Smooth muscle cell (in vitro differentiated cells): ENCODE data around the gene EXOC2. TPM values are rescaled to one million over a fixed set of nuclear protein-coding genes. Genes with fewer than 3 reads are reported as not detected.

Experiments
- DNase-seq: peaks from one replicate; lab custom pipeline; 2025; ENCODE audit not compliant: unreplicated experiment; lab: John Stamatoyannopoulos, UW
- H2AFZ ChIP-seq: fragments of 200-600 bp; sonication (generic); 2 replicates; pipeline ENCODE4 v1.6.0; 2016; ENCODE audit warnings: antibody characterized with exemption, low read depth, mild to moderate bottlenecking
- H3F3A ChIP-seq: fragments of 200-600 bp; sonication (generic); 2 replicates; pipeline ENCODE4 v1.6.0; 2017; ENCODE audit warnings: antibody characterized with exemption, low read depth
- H3K27ac ChIP-seq: fragments of 200-600 bp; sonication (generic); 2 replicates; pipeline ENCODE4 v1.5.1; 2016; ENCODE audit warnings: low read depth, mild to moderate bottlenecking
- H3K27me3 ChIP-seq: fragments of 200-600 bp; sonication (generic); 2 replicates; pipeline ENCODE4 v1.6.1; 2016; ENCODE audit warnings: low read depth, mild to moderate bottlenecking
- H3K36me3 ChIP-seq: fragments of 200-600 bp; sonication (generic); 2 replicates; pipeline ENCODE4 v1.5.1; 2016; ENCODE audit warnings: low read depth
- H3K4me1 ChIP-seq: fragments of 200-600 bp; sonication (generic); 2 replicates; pipeline ENCODE4 v1.5.1; 2016; ENCODE audit warnings: low read depth
- H3K4me2 ChIP-seq: fragments of 200-600 bp; sonication (generic); 2 replicates; pipeline ENCODE4 v1.6.0; 2016; ENCODE audit warnings: mild to moderate bottlenecking
- H3K4me3 ChIP-seq: fragments of 200-600 bp; sonication (generic); 2 replicates; pipeline ENCODE4 v1.5.1; 2016; ENCODE audit warnings: mild to moderate bottlenecking
- H3K79me2 ChIP-seq: fragments of 200-600 bp; sonication (generic); 2 replicates; pipeline ENCODE4 v1.6.0; 2016; ENCODE audit warnings: low read depth, mild to moderate bottlenecking
- H3K9ac ChIP-seq: fragments of 200-600 bp; sonication (generic); 2 replicates; pipeline ENCODE4 v1.6.0; 2016; ENCODE audit warnings: low read depth
- H3K9me3 ChIP-seq: fragments of 200-600 bp; sonication (generic); replicated peaks from 2 replicates; pipeline ENCODE4 v1.5.1; 2016; ENCODE audit warnings: low read depth
- H4K20me1 ChIP-seq: fragments of 200-600 bp; sonication (generic); 2 replicates; pipeline ENCODE4 v1.6.0; 2016; ENCODE audit warnings: low read depth
- CTCF ChIP-seq: fragments of 200-600 bp; sonication (generic); IDR thresholded peaks from 2 replicates; pipeline ENCODE4 v1.5.1; 2017; ENCODE audit warnings: borderline replicate concordance, mild to moderate bottlenecking, antibody characterized with exemption; ENCODE audit not compliant: insufficient read depth, poor library complexity, severe bottlenecking
- WGBS: methylation state at CpG from one replicate; pipeline ENCODE4 v1.1.7; 2016; ENCODE audit warnings: low lambda C conversion rate; 5-methylcytosine and 5-hydroxymethylcytosine counted together
- polyA plus RNA-seq: library from polyadenylated mRNA; unstranded; fragments of >200 nt; fragmentation: Nextera tagmentation; extraction: Ambion mirVana; gene quantifications from 2 replicates; pipeline ENCODE4 v1.2.1, GENCODE V29; 2016
- total RNA-seq: library from RNA; depleted of rRNA; stranded (reverse); fragments of >200 nt; gene quantifications from 2 replicates; pipeline ENCODE4 v1.2.3, GENCODE V29; 2014

Gene EXOC2
- total and polyA plus RNA-seq, 2 experiments from 2014 or later, result 21.9 to 33.9 TPM

DNA sequence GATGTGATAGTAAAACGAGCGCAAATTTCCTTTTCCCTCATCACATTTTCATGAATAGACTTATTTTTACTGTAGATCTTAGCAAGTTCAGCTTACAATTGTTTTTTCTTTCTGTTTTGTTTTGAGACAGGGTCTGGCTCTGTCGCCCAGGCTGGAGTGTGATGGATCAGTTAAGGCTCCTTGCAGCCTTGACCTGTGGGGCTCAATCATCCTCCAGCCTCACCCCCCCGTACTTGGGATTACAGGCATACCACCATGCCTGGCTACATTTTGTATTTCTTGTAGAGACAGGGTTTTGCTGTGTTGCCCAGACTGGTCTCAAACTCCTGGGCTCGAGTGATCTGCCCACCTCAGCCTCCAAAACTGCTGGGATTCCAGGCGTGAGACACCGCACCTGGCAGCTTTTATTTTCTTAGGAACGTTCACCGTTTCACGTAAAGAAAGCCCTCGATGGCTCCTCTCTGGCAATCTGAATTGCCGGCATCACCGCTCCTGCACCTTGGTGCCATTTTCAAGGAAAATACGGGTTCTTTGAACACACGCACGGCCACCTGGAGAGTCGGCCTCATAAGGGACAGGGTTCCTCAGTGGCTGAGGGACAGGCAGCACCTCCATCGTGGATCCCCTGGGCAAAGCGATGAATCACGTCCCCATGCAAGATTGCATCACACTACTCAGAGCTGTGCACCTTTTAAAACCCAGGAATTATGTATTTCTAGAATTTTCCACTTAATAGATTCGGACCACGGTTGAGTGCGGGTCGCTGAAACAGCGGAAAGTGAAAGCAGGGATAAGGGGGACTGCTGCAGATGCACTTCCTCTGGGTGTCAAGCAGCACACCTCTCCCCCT lies 222.7 kb downstream of the EXOC2 start:
- Histone ChIP-seq H4K20me1 (no peaks in the 10 kb centered on the region), H2AFZ (no peak overlapping the region), H3K9me3 (no peaks in the 10 kb centered on the region), H3K27me3 (peaks cover 10% of the 10 kb centered on the region), H3K4me3 (no peak overlapping the region), H3F3A (no peaks in the 10 kb centered on the region), H3K9ac (no peak overlapping the region), H3K27ac (no peak overlapping the region), H3K79me2 (no peaks in the 10 kb centered on the region), H3K4me2 (no peak overlapping the region), H3K36me3 (no peaks in the 10 kb centered on the region), H3K4me1 (peaks cover 3% of the 10 kb centered on the region)
- 84% methylated on average over 25 of the region's 25 CpGs for WGBS
- DNase-seq, result no peak
- no peak for TF ChIP-seq CTCF

DNA sequence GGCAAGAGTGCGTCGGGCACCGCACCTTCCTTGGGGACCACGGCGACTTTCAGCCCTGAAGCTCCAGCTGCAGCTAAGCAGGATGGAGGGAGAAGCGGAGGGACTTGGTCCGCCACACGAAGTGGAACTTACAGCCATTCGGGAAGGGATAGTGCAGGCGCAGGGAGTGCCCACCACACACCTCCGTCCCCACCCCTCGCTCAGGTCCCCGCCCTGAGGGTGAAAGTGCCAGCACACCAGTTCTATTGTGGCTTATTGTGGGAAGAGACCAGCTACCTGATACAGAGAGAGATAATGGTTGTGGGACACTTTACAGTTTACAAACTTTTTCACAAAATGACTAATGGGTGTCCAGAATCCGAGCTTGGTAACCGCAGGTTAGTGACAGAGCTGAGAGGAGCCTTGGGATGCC lies 225.3 kb downstream of the EXOC2 start:
- H3K79me2 ChIP-seq, result no peaks in the 10 kb centered on the region
- DNase-seq, result no peak
- no peaks in the 10 kb centered on the region for H3F3A ChIP-seq
- H3K9me3 ChIP-seq, result no peaks in the 10 kb centered on the region
- no peaks in the 10 kb centered on the region for H3K36me3 ChIP-seq
- H4K20me1 ChIP-seq, result no peaks in the 10 kb centered on the region
- no peak overlapping the region for H3K4me2 ChIP-seq
- no peak overlapping the region for H3K27ac ChIP-seq
- TF ChIP-seq CTCF, result no peak
- H3K9ac ChIP-seq, result no peak overlapping the region
- peaks cover 6% of the 10 kb centered on the region for H3K27me3 ChIP-seq
- H3K4me3 ChIP-seq, result no peak overlapping the region
- WGBS, result 86% methylated on average over 15 of the region's 15 CpGs
- H3K4me1 ChIP-seq, result peaks cover 3% of the 10 kb centered on the region
- no peak overlapping the region for H2AFZ ChIP-seq

- Histone ChIP-seq H3K4me2 (no peak overlapping the region), H3K9ac (no peak overlapping the region), H2AFZ (no peak overlapping the region), H3K4me3 (no peak overlapping the region), H3K27me3 (peaks cover 6% of the 10 kb centered on the region), H3K27ac (no peak overlapping the region), H4K20me1 (no peaks in the 10 kb centered on the region), H3K9me3 (no peaks in the 10 kb centered on the region), H3F3A (no peaks in the 10 kb centered on the region), H3K79me2 (no peaks in the 10 kb centered on the region), H3K36me3 (no peaks in the 10 kb centered on the region), H3K4me1 (peaks cover 3% of the 10 kb centered on the region)
- TF ChIP-seq CTCF, result no peak
- WGBS, result 95% methylated on average over 11 of the region's 11 CpGs
- DNase-seq, result no peak
Observed at GRCh38 chr6:467111-467510, 225.8 kb downstream of the EXOC2 start.

- Histone ChIP-seq H3K79me2 (no peaks in the 10 kb centered on the region), H3K4me1 (peaks cover 3% of the 10 kb centered on the region), H2AFZ (no peak overlapping the region), H4K20me1 (no peaks in the 10 kb centered on the region), H3K4me2 (no peak overlapping the region), H3K9ac (no peak overlapping the region), H3K9me3 (no peaks in the 10 kb centered on the region), H3F3A (no peaks in the 10 kb centered on the region), H3K27ac (no peak overlapping the region), H3K4me3 (no peak overlapping the region), H3K27me3 (peaks cover 6% of the 10 kb centered on the region), H3K36me3 (no peaks in the 10 kb centered on the region)
- 91% methylated on average over 18 of the region's 18 CpGs for WGBS
- TF ChIP-seq CTCF, result no peak
- no peak for DNase-seq
Observed at GRCh38 chr6:466564-466963, 226.4 kb downstream of the EXOC2 start.
